Epithelial cell of proximal tubule (primary cell): ENCODE results near the gene PM20D1. TPM values are rescaled to one million over a fixed set of nuclear protein-coding genes. Genes with fewer than 3 reads are reported as not detected.

ENCODE experiments used
- DNase-seq: peaks from one replicate; pipeline ENCODE4 v3.0.0-alpha.2; 2011; ENCODE audit warnings: low read depth
- H3K4me3 ChIP-seq: 2 replicates; pipeline ENCODE4 v1.5.1; 2011; ENCODE audit warnings: low read depth, mild to moderate bottlenecking, low read length
- total RNA-seq: library from RNA; depleted of rRNA; stranded (reverse); fragments of >200 nt; gene quantifications from 2 replicates; pipeline ENCODE4 v1.2.3, GENCODE V29; 2015
- TF ChIP-seq, protein P1 (sequence below): conservative IDR thresholded peaks from 2 replicates; pipeline ENCODE4 v1.5.1; 2012; ENCODE audit warnings: low read depth, mild to moderate bottlenecking, low read length

PM20D1 gene
- total RNA-seq, 1 donor from 2014 or later = not detected

DNA sequence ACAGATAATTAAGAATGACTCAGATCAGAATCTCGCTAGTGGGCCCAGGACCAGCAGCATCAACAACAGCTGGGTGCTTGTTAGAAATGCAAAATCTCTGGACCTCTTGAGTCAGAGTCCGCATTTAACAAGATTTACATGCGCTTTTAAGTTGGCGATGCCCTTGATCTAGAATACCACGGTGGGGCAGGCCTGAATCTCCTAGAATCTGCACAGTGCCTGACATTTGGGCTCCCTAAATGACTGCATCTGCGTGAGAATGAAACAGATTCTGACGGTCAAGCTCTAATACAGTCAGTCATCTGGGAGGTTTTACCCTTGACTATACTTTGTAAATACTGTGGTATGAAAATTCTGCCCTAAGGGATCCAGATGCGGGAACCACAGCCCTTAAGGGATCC, 57.5 kb downstream of the PM20D1 start:
- DNase-seq = no peak
- TF ChIP-seq, protein P1, sequence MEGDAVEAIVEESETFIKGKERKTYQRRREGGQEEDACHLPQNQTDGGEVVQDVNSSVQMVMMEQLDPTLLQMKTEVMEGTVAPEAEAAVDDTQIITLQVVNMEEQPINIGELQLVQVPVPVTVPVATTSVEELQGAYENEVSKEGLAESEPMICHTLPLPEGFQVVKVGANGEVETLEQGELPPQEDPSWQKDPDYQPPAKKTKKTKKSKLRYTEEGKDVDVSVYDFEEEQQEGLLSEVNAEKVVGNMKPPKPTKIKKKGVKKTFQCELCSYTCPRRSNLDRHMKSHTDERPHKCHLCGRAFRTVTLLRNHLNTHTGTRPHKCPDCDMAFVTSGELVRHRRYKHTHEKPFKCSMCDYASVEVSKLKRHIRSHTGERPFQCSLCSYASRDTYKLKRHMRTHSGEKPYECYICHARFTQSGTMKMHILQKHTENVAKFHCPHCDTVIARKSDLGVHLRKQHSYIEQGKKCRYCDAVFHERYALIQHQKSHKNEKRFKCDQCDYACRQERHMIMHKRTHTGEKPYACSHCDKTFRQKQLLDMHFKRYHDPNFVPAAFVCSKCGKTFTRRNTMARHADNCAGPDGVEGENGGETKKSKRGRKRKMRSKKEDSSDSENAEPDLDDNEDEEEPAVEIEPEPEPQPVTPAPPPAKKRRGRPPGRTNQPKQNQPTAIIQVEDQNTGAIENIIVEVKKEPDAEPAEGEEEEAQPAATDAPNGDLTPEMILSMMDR = no peak
- H3K4me3 ChIP-seq = no peak overlapping the region

DNA sequence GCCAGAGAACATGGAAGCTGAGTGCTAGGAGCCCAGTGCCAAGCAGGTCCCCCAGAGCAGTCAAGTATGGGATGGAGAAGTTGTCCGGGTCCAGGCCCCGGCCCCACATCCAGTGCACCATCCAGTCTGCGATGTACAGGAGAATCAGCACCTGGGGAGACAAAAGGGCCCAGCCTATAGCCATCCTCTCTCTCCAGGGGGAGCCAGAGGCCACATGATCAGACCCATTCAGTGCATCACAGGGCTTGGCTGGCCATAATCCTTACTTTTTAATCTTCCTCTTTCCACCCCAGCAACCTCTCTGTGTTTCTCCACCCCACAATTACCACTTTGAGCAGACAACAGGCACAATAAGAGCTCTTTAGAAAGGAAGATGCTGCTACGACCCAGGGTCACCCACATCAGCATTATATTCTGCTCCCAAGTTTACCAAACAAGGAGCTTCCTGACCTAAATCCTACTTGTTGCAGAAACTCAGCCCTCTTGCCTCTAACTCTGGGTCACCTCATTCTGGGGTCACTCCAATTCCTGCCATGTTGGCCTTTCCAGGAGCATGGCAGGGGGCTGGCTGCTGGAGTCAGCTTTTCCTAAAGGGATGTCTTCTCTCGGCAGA, 58.3 kb downstream of the PM20D1 start:
- no peak overlapping the region for H3K4me3 ChIP-seq
- TF ChIP-seq, protein P1 = peak; percentile 93
- DNase-seq = no peak

DNA sequence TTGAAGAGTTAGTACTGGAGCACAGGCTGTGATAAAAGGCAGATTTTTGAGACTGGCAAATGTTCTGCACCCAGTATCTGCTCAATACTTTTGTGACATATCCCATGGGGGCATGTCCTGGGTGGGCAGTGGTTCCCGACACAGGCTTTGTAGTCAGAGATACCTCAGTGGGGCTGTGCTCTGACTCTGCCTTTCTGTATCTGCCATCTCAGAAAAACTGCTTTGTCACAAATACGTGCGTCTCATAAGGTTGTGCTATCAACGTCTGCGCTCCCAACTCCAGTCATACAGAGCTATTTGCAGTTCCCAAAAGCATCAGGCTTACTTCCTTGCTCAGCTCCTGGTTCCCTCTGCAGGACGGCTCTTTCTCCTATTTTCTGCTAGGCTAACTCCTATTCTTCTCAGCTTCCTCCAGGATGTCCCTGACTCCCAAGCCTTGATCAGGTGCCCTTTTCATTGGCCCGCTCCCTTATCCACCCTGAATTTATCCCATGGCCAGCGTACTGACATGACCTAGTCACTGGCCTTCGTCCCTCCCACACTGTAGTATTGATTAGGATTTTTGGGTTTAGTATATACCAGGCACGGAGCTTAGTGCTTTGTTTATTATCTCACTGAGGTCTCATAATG, 62.5 kb downstream of the PM20D1 start:
- no peak for DNase-seq
- H3K4me3 ChIP-seq = no peak overlapping the region
- TF ChIP-seq, protein P1 = no peak

DNA sequence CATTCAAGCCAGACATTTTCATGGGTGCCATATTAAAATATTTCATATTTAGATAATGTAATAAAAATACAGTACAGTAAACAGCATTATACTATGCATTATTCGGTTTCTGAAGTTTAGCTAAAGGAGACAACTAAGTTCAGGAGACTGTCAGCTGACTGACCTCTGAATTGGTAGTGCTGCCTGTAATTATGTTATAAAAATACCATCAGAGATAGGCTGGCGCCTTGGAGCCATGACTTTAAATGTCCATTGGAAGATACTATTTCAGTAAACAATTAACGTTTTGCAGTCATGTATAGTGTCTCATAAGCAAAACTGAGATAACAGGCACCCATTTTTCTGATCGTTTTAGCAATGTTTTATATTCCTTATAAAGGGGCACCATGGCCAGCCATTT, 63.3 kb downstream of the PM20D1 start:
- TF ChIP-seq, protein P1 = no peak
- no peak overlapping the region for H3K4me3 ChIP-seq
- DNase-seq = no peak

DNA sequence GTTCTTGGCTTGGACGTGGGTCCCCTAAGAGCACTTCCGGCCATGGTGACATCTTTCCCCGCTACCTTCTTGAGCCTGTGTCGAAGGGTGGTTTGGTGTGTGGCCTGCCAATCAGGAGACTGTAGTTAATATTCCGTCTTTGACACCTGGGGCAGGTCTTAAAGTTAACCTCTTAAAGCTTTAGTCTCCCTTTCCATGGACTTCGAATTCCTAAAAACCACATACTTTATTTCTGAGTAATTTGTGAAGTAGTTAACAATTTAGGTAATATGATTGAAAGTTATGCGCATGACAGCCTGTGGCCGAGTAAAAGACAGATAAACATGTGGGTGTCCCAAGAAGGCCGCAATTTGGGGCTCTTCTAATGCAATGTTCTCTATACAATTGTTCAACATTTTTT, 64.5 kb downstream of the PM20D1 start:
- DNase-seq = no peak
- TF ChIP-seq, protein P1 = no peak
- H3K4me3 ChIP-seq = no peak overlapping the region

DNA sequence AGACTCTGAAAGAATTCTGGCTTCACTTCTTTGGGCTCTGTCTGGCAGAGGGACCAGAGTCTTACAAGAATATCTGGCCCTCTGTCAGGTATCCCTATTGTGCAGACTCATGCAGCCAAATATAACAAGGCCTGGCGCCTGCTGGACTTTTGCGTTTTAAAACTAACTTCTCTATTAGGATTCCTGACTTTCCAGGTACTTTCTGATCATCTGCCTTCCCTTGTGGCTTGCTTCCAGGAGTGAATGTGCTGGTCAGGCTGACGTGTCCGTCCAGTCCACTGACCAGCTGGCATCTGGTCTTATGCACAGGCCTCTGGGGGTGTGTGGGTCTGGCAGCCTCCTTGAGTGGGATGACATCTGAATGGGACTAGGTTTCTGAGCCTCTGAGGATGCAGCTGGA, 66.0 kb downstream of the PM20D1 start:
- TF ChIP-seq, protein P1 = no peak
- no peak overlapping the region for H3K4me3 ChIP-seq
- peak; percentile 72 for DNase-seq

DNA sequence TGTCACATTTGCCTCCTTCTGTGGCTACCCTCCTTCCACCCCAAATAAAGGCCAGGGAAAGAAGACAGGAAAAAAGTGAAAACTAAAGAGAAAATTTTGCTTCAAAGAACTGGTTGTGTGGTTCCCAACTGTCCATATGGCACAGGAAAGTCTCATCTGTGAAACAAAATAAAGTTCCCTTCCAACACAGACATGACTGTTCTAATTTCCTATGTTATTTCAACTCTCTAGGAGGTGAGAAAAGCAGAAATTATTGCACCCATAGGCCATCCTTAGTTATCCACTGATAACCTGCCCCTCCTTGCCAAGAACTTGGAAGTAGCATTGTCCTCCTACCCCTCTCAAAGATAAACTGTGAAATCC, 66.5 kb downstream of the PM20D1 start:
- no peak for DNase-seq

More for the DNA sequence above, 66.5 kb downstream of the PM20D1 start:
- H3K4me3 ChIP-seq = no peak overlapping the region
- TF ChIP-seq, protein P1 = no peak
